RWPE1 (cell line): ENCODE measurements around the gene SHANK2.

Experiments
- CTCF ChIA-PET: fragments of 350-600 bp; sonication (Branson Sonifier 250); formaldehyde crosslinking; extraction: SDS; loops from one replicate; lab custom pipeline; 2021; lab: Yijun Ruan, JAX
- POLR2A ChIA-PET: fragments of 400-600 bp; formaldehyde crosslinking; extraction: SDS; loops from one replicate; lab custom pipeline; 2020; ENCODE audit warnings: antibody characterized with exemption; ENCODE audit not compliant: low non-redundant PET; lab: Yijun Ruan, JAX
- DNase-seq: peaks from one replicate; pipeline ENCODE4 v3.0.0; 2012; ENCODE audit warnings: low spot score
- H3K27ac ChIP-seq: fragments of 450-650 bp; 2 replicates; pipeline ENCODE4 v1.5.1; 2017
- TF ChIP-seq, protein P1 (sequence below): fragments of 450-650 bp; conservative IDR thresholded peaks from 2 replicates; pipeline ENCODE4 v1.5.1; 2017; ENCODE audit warnings: low read depth, mild to moderate bottlenecking

The SHANK2 gene

DNA sequence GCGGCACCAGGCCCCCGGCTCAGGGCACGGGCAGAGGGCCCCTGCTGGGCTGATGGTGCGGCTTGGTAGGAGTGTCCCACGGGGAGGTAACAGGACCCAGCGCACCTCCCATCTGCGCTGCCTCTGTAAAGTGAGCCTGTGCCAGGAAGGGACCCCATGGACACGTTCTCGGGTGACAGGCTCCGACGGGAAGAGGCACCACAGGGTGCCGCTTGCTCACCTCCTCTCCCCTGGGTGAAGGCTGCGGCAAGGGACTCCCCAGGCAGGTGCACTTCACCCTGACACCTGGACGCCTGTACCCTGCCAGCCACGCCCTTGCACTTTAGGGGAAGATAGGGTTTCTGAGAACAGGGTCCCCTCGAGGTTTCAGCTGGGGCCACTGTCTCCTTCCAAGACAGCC lies 48.1 kb downstream of the SHANK2 start:
- DNase-seq = no peak
- ChIA-PET CTCF (no interaction called here), POLR2A (no interaction called here)
- H3K27ac ChIP-seq = no peak overlapping the region
- TF ChIP-seq, protein P1, sequence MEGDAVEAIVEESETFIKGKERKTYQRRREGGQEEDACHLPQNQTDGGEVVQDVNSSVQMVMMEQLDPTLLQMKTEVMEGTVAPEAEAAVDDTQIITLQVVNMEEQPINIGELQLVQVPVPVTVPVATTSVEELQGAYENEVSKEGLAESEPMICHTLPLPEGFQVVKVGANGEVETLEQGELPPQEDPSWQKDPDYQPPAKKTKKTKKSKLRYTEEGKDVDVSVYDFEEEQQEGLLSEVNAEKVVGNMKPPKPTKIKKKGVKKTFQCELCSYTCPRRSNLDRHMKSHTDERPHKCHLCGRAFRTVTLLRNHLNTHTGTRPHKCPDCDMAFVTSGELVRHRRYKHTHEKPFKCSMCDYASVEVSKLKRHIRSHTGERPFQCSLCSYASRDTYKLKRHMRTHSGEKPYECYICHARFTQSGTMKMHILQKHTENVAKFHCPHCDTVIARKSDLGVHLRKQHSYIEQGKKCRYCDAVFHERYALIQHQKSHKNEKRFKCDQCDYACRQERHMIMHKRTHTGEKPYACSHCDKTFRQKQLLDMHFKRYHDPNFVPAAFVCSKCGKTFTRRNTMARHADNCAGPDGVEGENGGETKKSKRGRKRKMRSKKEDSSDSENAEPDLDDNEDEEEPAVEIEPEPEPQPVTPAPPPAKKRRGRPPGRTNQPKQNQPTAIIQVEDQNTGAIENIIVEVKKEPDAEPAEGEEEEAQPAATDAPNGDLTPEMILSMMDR = no peak

DNA sequence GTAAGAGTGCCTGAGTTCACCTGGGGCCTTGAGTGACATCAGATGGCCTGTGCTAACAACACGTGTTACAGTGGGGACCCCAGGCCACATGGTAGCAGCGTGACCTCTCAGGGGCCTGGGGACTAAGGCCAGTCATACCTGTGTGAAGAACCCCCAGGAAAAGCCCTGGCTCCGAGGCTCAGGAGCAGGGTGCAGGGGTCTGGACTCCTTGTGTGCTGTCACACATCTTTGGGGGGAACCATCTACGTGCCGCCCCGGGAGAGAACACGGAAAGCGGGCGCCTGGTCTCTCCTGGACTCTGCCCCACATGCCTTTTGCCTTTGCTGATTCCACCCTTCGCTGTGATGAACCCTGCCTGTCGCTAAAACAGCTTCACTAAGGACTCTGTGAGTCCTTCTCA lies 48.7 kb downstream of the SHANK2 start:
- H3K27ac ChIP-seq = no peak overlapping the region
- TF ChIP-seq, protein P1 = no peak
- CTCF ChIA-PET = no interaction called here

DNA sequence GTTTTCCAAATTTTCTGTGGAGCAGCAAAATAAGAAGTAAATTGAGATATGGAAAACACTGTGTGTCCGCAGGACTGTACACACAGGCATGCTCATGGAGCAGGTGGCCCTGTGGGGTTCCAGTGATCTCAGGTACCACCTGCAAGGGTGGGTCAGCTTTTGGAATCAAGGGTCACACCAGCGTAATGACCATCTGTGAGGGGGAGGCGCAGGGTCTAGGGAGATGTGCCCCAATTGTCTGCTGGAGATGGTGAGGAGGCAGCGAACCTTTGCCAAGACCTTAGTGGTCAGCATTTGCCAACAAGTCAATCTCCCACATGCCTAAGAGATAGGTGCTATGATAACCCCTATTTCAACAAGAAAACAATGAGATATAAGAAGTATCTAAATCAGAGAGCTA lies 49.4 kb downstream of the SHANK2 start:
- no peak overlapping the region for H3K27ac ChIP-seq
- TF ChIP-seq, protein P1 = no peak
- no peak for DNase-seq
- POLR2A ChIA-PET = no interaction called here
- CTCF ChIA-PET = no interaction called here

More for the DNA sequence above, 48.7 kb downstream of the SHANK2 start:
- POLR2A ChIA-PET = no interaction called here
- no peak for DNase-seq

DNA sequence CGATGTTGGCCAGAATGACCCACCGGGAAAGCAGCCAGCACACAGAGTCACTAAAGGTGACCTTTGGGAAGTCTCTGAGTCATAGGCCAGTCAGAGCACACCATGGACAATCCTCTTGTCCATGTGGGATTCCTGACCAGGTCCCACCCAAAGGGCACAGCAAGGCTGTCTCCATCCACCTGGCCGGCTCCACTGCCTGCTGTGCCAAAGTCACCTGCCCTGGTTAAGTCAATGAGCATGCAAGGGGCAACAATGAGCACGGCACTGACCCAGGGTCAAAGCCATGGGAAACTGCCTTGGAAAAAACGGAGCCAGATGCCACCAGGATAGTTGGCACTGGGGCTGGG lies 49.8 kb downstream of the SHANK2 start:
- POLR2A ChIA-PET = no interaction called here

More for the DNA sequence above, 49.8 kb downstream of the SHANK2 start:
- TF ChIP-seq, protein P1 = no peak
- CTCF ChIA-PET = no interaction called here
- no peak overlapping the region for H3K27ac ChIP-seq
- DNase-seq = no peak
